Measurements from ENCODE around the gene ARR3.

- TF ChIP-seq, protein P1, sequence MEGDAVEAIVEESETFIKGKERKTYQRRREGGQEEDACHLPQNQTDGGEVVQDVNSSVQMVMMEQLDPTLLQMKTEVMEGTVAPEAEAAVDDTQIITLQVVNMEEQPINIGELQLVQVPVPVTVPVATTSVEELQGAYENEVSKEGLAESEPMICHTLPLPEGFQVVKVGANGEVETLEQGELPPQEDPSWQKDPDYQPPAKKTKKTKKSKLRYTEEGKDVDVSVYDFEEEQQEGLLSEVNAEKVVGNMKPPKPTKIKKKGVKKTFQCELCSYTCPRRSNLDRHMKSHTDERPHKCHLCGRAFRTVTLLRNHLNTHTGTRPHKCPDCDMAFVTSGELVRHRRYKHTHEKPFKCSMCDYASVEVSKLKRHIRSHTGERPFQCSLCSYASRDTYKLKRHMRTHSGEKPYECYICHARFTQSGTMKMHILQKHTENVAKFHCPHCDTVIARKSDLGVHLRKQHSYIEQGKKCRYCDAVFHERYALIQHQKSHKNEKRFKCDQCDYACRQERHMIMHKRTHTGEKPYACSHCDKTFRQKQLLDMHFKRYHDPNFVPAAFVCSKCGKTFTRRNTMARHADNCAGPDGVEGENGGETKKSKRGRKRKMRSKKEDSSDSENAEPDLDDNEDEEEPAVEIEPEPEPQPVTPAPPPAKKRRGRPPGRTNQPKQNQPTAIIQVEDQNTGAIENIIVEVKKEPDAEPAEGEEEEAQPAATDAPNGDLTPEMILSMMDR (IDR thresholded peaks at IDR 0.05; ENCODE audit: borderline replicate concordance, extremely low read depth, low read length, poor library complexity, severe bottlenecking), result no peak
- TF ChIP-seq EZH2 (IDR thresholded peaks at IDR 0.05; ENCODE audit: borderline replicate concordance, low read depth, low read length, severe bottlenecking), result no peak
Observed at GRCh38 chrX:70255452-70255851, 12.7 kb upstream of the ARR3 start.
